ENCODE measurements around the gene LRCOL1. TPM values are rescaled to one million over a fixed set of nuclear protein-coding genes. Genes with fewer than 3 reads are reported as not detected.

LRCOL1 gene
- not detected for total RNA-seq
- long read RNA-seq, partial matches to known transcripts = 0 of 1 reads
- long read RNA-seq, other reads (novel, unspliced or antisense) = 1 of 1 reads

GRCh38 chr12:132610051-132610759 is at the start of gene LRCOL1:
Gene LRCOL1 (minus strand): TSS chr12:132610582. CDS start chr12:132606251, 4,331 bp downstream.
- peaks cover 8% of the 10 kb centered on the region for H3K9me3 ChIP-seq (replicated peaks)
- peak; percentile 63 for DNase-seq
- H3K27me3 ChIP-seq (ENCODE audit: low read depth) = peaks cover 90% of the 10 kb centered on the region
- TF ChIP-seq, protein P1, sequence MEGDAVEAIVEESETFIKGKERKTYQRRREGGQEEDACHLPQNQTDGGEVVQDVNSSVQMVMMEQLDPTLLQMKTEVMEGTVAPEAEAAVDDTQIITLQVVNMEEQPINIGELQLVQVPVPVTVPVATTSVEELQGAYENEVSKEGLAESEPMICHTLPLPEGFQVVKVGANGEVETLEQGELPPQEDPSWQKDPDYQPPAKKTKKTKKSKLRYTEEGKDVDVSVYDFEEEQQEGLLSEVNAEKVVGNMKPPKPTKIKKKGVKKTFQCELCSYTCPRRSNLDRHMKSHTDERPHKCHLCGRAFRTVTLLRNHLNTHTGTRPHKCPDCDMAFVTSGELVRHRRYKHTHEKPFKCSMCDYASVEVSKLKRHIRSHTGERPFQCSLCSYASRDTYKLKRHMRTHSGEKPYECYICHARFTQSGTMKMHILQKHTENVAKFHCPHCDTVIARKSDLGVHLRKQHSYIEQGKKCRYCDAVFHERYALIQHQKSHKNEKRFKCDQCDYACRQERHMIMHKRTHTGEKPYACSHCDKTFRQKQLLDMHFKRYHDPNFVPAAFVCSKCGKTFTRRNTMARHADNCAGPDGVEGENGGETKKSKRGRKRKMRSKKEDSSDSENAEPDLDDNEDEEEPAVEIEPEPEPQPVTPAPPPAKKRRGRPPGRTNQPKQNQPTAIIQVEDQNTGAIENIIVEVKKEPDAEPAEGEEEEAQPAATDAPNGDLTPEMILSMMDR (IDR thresholded peaks at IDR 0.05; ENCODE audit: borderline replicate concordance) = no peak
- peaks cover 14% of the 10 kb centered on the region for H3K4me1 ChIP-seq
- no peak within 1 kb of the TSS for H3K27ac ChIP-seq (replicated peaks)
- no peaks in the 10 kb centered on the region for H3K36me3 ChIP-seq
- intact Hi-C loops (cut with micrococcal nuclease) = loop anchor here (10.0 kb wide), 1 partner anchor 195 kb away; no protein-coding TSS in a partner anchor
- peak within 1 kb of the TSS; percentile 42 for H3K4me3 ChIP-seq

DNA sequence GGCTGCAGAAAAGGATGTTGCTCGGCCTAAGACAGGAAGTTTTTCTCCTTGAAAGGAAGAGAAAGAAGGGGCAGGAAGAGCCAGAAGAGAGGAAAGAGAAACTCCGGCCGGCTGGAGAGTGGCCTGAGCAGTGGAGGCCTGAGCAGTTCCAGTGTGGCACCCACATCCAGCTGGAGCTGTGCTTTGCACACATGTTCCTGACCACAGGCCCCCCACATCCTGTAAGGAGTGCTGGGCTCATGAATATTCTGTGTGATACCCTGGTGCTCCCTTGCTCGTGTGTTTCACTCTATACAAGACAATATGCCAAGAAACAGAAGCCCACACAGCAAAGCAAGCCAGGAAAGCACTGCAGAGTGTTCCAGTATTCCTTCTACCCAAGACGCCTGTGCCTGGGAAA is 49.7 kb upstream of the LRCOL1 start:
- no peaks in the 10 kb centered on the region for H3K27me3 ChIP-seq (ENCODE audit: low read depth)
- peaks cover 4% of the 10 kb centered on the region for H3K4me1 ChIP-seq
- peaks cover 90% of the 10 kb centered on the region for H3K36me3 ChIP-seq
- H3K9me3 ChIP-seq (replicated peaks) = no peaks in the 10 kb centered on the region
- H3K27ac ChIP-seq (replicated peaks) = no peak overlapping the region
- intact Hi-C loops (cut with micrococcal nuclease) = no loop called here
- TF ChIP-seq, protein P1 (IDR thresholded peaks at IDR 0.05; ENCODE audit: borderline replicate concordance) = no peak
- H3K4me3 ChIP-seq = no peak overlapping the region
- no peak for DNase-seq

- no peaks in the 10 kb centered on the region for H3K27me3 ChIP-seq (ENCODE audit: low read depth)
- H3K36me3 ChIP-seq = peaks cover 98% of the 10 kb centered on the region
- TF ChIP-seq, protein P1 (IDR thresholded peaks at IDR 0.05; ENCODE audit: borderline replicate concordance) = no peak
- H3K4me1 ChIP-seq = peaks cover 4% of the 10 kb centered on the region
- no peak for DNase-seq
- H3K9me3 ChIP-seq (replicated peaks) = no peaks in the 10 kb centered on the region
- no peak overlapping the region for H3K4me3 ChIP-seq
- intact Hi-C loops (cut with micrococcal nuclease) = no loop called here
- no peak overlapping the region for H3K27ac ChIP-seq (replicated peaks)
Observed at GRCh38 chr12:132659146-132659545, 48.8 kb upstream of the LRCOL1 start.

GRCh38 chr12:132658149-132658894 is 47.9 kb upstream of the LRCOL1 start:
- no peak for DNase-seq
- intact Hi-C loops (cut with micrococcal nuclease) = no loop called here
- TF ChIP-seq, protein P1 (IDR thresholded peaks at IDR 0.05; ENCODE audit: borderline replicate concordance) = no peak
- peaks cover 4% of the 10 kb centered on the region for H3K4me1 ChIP-seq
- no peak overlapping the region for H3K27ac ChIP-seq (replicated peaks)
- no peaks in the 10 kb centered on the region for H3K27me3 ChIP-seq (ENCODE audit: low read depth)
- H3K4me3 ChIP-seq = no peak overlapping the region
- peaks cover 95% of the 10 kb centered on the region for H3K36me3 ChIP-seq
- no peaks in the 10 kb centered on the region for H3K9me3 ChIP-seq (replicated peaks)

- DNase-seq = no peak
- Histone ChIP-seq H3K27me3 (ENCODE audit: low read depth) (no peaks in the 10 kb centered on the region), H3K4me1 (no peaks in the 10 kb centered on the region), H3K27ac (replicated peaks) (no peak overlapping the region), H3K4me3 (no peak overlapping the region), H3K36me3 (peaks cover 95% of the 10 kb centered on the region), H3K9me3 (replicated peaks) (no peaks in the 10 kb centered on the region)
- TF ChIP-seq, protein P1 (IDR thresholded peaks at IDR 0.05; ENCODE audit: borderline replicate concordance) = no peak
- intact Hi-C loops (cut with micrococcal nuclease) = no loop called here
Observed at GRCh38 chr12:132657004-132657727, 46.8 kb upstream of the LRCOL1 start.
